PC-9 (cell line): ENCODE data around the gene AP5B1.
"Not testable (repeated sequence)": the region's sequence is repeated elsewhere in the genome, so short reads cannot be mapped to it uniquely, and the experiment has no call there.

Source experiments
- EZH2 ChIP-seq: fragments of 200-600 bp; sonication (generic); IDR thresholded peaks from 2 replicates; pipeline ENCODE4 v1.8.0; 2017; ENCODE audit warnings: antibody characterized with exemption, low read depth
- TF ChIP-seq, protein P1 (sequence below): fragments of 200-600 bp; sonication (generic); conservative IDR thresholded peaks from 2 replicates; pipeline ENCODE4 v1.6.1; 2017; ENCODE audit warnings: mixed run types, antibody characterized with exemption, mild to moderate bottlenecking, moderate library complexity

DNA sequence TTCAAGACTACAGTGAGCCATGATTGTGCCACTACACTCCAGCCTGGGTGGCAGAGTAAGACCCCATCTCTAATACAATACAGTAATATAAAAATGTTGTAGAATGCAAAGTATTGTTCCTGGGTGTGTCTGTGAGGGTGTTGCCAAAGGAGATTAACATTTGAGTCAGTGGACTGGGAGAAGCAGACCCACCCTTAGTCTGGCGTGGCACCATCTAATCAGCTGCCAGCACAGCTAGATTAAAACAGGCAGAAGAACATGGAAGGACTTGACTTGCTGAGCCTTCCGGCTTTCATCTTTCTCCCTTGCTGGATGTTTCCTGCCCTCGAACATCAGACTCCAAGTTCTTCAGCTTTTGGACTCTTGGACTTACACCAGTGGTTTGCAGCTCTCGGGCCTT, 45.7 kb downstream of the AP5B1 start:
- TF ChIP-seq, protein P1, sequence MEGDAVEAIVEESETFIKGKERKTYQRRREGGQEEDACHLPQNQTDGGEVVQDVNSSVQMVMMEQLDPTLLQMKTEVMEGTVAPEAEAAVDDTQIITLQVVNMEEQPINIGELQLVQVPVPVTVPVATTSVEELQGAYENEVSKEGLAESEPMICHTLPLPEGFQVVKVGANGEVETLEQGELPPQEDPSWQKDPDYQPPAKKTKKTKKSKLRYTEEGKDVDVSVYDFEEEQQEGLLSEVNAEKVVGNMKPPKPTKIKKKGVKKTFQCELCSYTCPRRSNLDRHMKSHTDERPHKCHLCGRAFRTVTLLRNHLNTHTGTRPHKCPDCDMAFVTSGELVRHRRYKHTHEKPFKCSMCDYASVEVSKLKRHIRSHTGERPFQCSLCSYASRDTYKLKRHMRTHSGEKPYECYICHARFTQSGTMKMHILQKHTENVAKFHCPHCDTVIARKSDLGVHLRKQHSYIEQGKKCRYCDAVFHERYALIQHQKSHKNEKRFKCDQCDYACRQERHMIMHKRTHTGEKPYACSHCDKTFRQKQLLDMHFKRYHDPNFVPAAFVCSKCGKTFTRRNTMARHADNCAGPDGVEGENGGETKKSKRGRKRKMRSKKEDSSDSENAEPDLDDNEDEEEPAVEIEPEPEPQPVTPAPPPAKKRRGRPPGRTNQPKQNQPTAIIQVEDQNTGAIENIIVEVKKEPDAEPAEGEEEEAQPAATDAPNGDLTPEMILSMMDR: not testable (repeated sequence)
- TF ChIP-seq EZH2: not testable (repeated sequence)
